CD4-positive, alpha-beta T cell treated with Interleukin-10 for 1 hour (primary cell): ENCODE results near the gene HAS3.
"Not testable (repeated sequence)": the region's sequence is repeated elsewhere in the genome, so short reads cannot be mapped to it uniquely, and the experiment has no call there.

Experiments used
- DNase-seq: peaks from one replicate; pipeline ENCODE4 v3.0.0-alpha.2; 2020

Gene HAS3

GRCh38 chr16:69145658-69146057 is 40.2 kb downstream of the HAS3 start:
- no peak for DNase-seq

- DNase-seq: not testable (repeated sequence)
Measured at GRCh38 chr16:69149621-69150020, 44.2 kb downstream of the HAS3 start.

GRCh38 chr16:69150146-69150865 is 44.9 kb downstream of the HAS3 start:
- peak; percentile 78 for DNase-seq

GRCh38 chr16:69157196-69157595 is 51.7 kb downstream of the HAS3 start:
- DNase-seq: no peak

GRCh38 chr16:69160192-69160591 is 54.7 kb downstream of the HAS3 start:
- DNase-seq: no peak

GRCh38 chr16:69165584-69165983 is 60.1 kb downstream of the HAS3 start:
- no peak for DNase-seq

GRCh38 chr16:69166221-69166833 is 60.9 kb downstream of the HAS3 start:
- DNase-seq: peak; percentile 15

GRCh38 chr16:69166946-69167930 is 61.8 kb downstream of the HAS3 start:
- DNase-seq: no peak
